Astrocyte of the spinal cord (primary cell): ENCODE results near the gene ABCC5.
A peak's percentile ranks its signal among the peaks of the same experiment; 100 is the strongest.

Experiments
- DNase-seq: peaks from one replicate; pipeline ENCODE4 v3.0.0; 2011; ENCODE audit warnings: low read depth, low spot score
- H3K4me3 ChIP-seq: 2 replicates; pipeline ENCODE4 v1.5.1; 2011; ENCODE audit warnings: low read depth, mild to moderate bottlenecking, low read length, moderate library complexity
- CTCF ChIP-seq: IDR thresholded peaks from 2 replicates; pipeline ENCODE4 v1.5.1; 2012; ENCODE audit warnings: low read depth, mild to moderate bottlenecking, low read length, inconsistent platforms
- in situ Hi-C: cut with HindIII; loops from 2 replicates; pipeline ENCODE4 v1.10.0; 2017; ENCODE audit warnings: low sequenced_read_pairs

Gene ABCC5

GRCh38 chr3:183897606-183898005 lies 120.1 kb downstream of the ABCC5 start:
- no peak for DNase-seq
- in situ Hi-C loops, result no loop called here
- H3K4me3 ChIP-seq, result no peak overlapping the region
- TF ChIP-seq CTCF, result no peak

GRCh38 chr3:183896610-183897009 lies 121.1 kb downstream of the ABCC5 start:
- H3K4me3 ChIP-seq, result no peak overlapping the region
- DNase-seq, result no peak
- TF ChIP-seq CTCF, result no peak
- in situ Hi-C loops, result no loop called here

GRCh38 chr3:183896184-183896583 lies 121.5 kb downstream of the ABCC5 start:
- TF ChIP-seq CTCF, result no peak
- DNase-seq, result no peak
- in situ Hi-C loops, result no loop called here
- no peak overlapping the region for H3K4me3 ChIP-seq

- no peak for DNase-seq
- H3K4me3 ChIP-seq, result no peak overlapping the region
- no peak for TF ChIP-seq CTCF
- in situ Hi-C loops, result no loop called here
Observed at GRCh38 chr3:183895774-183896173, 121.9 kb downstream of the ABCC5 start.

GRCh38 chr3:183895296-183895695 lies 122.4 kb downstream of the ABCC5 start:
- H3K4me3 ChIP-seq, result no peak overlapping the region
- DNase-seq, result peak; percentile 61
- in situ Hi-C loops, result no loop called here
- TF ChIP-seq CTCF, result peak; percentile 88

GRCh38 chr3:183892610-183893214 lies 125.0 kb downstream of the ABCC5 start:
- DNase-seq, result no peak
- in situ Hi-C loops, result no loop called here
- no peak for TF ChIP-seq CTCF
- H3K4me3 ChIP-seq, result no peak overlapping the region

- H3K4me3 ChIP-seq, result no peak overlapping the region
- in situ Hi-C loops, result no loop called here
- no peak for DNase-seq
- no peak for TF ChIP-seq CTCF
Observed at GRCh38 chr3:183885766-183886165, 131.9 kb downstream of the ABCC5 start.
